ENCODE data around the gene MAPK8IP3.

The MAPK8IP3 gene

DNA sequence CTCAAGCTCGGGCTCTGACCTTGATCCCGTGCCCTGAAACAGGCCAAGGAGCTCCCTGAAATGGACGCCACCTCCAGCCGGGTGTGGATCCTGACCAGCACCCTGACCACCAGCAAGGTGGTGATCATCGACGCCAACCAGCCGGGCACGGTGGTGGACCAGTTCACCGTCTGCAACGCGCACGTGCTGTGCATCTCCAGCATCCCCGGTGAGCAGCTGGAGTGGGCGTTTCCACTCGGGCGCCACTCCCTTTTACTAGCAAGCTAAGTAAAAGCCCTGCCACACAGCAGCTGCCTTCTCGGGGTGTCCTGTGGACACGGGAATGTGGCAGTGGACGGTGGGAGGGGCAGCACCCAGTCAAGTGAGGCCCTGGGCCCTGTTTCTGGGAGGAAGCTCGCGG lies 59.0 kb downstream of the MAPK8IP3 start:
- no peak for DNase-seq

DNA sequence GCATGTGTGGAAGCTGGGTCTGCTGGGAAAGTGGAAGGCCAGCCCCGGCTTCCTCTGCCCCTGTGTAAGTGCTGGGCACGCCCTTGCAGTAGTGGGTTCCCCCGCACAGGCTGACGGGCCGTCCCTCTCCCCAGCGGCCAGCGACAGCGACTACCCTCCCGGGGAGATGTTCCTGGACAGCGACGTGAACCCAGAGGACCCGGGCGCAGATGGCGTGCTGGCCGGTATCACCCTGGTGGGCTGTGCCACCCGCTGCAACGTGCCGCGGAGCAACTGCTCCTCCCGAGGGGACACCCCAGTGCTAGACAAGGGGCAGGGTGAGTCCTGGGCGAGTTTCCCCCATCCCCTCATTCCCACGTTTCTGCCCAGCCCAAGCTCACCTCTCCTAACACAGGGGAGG lies 59.8 kb downstream of the MAPK8IP3 start:
- DNase-seq = no peak

DNA sequence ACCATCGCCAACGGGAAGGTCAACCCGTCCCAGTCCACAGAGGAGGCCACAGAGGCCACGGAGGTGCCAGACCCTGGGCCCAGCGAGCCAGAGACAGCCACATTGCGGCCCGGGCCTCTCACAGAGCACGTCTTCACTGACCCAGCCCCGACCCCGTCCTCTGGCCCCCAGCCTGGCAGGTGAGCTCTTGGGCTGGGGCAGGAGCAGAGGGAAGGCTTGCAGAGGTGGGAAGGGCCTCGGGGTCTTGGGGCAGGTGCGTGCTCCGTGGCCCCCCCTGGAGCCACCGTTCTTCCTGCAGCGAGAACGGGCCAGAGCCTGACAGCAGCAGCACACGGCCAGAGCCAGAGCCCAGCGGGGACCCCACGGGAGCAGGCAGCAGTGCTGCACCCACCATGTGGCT lies 60.2 kb downstream of the MAPK8IP3 start:
- DNase-seq = no peak

DNA sequence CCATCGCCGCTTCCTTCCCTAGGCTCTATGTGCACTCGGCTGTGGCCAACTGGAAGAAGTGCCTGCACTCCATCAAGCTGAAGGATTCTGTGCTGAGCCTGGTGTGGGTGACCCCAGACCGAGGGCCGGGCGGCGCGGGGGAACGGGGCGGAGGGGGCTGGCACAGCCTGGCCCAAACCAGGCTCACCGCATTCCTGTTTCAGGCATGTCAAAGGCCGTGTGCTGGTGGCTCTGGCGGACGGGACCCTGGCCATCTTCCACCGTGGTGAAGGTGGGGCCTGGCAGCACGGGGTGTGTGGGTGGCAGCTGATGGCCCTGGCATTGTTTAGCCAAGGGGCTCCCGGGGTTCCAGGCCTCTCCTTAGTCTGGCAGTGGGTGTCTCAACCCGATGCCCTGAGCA lies 60.7 kb downstream of the MAPK8IP3 start:
- no peak for DNase-seq

DNA sequence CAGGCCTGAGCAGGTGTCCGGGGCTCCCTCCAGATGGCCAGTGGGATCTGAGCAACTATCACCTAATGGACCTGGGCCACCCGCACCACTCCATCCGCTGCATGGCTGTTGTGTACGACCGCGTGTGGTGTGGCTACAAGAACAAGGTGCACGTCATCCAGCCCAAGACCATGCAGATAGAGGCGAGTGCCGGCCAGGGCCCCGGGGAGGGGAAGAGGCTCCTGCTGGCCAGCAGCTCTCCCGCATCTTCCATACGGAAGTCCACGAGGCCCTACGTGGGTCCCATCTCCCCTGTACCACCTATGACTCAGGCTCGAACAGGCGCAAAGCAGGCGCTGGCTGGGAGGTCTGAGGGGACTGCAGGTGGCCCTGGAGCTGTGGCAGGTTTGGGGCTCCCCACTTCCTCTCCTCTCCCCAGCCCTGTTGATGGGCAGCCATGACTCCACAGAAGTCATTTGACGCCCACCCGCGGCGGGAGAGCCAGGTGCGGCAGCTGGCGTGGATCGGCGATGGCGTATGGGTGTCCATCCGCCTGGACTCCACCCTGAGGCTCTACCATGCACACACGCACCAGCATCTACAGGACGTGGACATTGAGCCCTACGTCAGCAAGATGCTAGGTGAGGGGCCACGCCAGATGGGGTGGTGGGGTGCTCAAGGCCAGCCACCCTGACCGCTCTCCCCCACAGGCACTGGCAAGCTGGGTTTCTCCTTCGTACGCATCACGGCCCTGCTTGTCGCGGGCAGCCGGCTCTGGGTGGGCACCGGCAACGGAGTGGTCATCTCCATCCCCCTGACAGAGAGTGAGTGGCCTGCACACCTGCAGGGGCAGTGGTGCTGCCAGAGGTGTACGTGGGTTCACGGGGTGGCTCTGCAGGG lies 61.4 kb downstream of the MAPK8IP3 start:
- DNase-seq = no peak

DNA sequence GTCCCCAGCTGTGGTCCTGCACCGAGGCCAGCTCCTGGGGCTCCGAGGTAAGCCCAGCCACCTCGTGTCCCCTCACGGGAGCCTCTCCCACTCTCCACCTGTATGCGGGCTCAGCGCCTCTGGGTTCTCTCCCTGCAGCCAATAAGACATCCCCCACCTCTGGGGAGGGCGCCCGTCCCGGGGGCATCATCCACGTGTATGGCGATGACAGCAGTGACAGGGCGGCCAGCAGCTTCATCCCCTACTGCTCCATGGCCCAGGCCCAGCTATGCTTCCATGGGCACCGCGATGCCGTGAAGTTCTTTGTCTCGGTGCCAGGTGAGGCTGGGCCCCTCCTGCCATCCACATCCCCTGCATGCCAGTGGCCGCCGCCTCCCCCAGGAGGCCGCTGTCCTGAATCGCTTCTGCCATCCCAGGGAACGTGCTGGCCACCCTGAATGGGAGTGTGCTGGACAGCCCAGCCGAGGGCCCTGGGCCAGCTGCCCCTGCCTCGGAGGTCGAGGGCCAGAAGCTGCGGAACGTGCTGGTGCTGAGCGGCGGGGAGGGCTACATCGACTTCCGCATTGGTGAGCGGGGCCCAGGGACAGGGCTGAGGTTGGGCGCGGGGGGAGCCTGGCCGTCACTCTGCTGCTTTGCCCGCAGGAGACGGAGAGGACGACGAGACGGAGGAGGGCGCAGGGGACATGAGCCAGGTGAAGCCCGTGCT lies 62.2 kb downstream of the MAPK8IP3 start:
- no peak for DNase-seq

DNA sequence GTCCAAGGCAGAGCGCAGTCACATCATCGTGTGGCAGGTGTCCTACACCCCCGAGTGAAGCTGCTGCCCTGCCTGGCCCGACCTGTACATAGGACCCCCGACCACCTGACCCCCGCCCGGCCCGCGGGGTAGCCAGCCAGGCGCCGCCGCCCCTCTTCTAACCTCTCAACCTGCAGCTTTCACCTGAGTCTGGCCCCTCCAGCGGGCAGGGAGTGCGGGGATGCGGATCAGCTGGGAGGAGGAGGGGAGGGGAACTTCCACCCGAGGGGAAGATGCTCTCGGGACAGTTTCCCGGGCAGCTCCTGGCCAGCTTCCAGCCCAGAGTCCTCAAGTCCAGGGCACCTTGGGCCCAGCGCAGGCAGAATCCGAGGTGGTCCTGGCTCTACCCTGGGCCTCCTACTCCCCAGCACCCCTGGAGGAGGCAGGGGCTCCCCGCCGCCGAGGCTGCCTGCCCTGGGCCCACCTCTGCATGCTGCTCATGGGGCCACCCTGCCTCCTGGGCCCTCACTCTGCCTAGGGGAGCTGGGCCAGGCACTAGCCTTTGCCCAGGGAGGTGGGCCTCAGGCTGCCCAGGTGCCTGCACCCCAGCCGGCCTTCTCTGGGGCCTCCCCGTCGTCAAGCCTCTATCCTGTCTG lies 62.9 kb downstream of the MAPK8IP3 start:
- no peak for DNase-seq

DNA sequence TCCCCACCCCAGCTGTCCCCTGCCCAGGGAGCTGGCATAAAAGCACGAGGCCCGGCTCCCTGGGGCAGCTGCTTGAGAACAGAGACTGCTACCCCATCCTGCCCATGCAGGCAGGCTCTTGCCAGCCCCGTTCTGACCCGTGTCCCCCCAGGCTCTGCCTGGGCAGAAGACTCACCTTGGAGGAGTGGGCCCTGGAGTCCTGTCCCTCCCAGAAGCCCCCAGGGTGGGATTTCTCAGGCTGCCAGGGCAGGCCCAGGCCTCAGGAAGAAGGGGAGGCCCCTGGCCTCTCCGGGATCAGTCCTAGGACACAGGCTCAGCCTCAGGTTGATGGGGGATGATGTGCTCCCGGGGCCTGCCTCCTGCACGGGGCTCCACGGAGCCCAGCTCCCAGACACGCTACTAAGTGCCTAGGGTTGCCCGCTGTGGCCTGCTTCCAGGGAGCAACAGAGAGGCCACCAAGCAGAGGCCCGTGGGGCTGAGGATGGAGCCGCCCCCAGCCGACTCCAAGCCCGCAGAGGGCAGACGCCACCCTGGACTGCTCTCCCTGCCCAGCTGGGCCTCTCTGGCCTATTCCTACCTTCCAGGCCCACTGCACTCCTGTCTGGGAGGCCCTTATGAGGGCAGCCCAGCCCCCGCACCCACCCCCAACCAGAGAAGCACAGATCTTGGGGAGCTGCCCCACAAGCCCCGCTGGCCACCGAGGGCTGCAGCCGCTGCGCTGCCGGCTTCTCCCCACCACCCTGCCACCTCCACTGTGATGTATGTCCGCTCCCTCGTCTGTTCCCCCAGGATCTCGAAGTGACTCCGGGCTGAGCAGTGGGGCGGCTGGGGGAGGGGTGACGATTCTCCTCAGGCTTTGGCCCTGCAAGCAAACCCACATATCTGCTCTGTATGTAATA lies 63.7 kb downstream of the MAPK8IP3 start:
- DNase-seq = no peak

DNA sequence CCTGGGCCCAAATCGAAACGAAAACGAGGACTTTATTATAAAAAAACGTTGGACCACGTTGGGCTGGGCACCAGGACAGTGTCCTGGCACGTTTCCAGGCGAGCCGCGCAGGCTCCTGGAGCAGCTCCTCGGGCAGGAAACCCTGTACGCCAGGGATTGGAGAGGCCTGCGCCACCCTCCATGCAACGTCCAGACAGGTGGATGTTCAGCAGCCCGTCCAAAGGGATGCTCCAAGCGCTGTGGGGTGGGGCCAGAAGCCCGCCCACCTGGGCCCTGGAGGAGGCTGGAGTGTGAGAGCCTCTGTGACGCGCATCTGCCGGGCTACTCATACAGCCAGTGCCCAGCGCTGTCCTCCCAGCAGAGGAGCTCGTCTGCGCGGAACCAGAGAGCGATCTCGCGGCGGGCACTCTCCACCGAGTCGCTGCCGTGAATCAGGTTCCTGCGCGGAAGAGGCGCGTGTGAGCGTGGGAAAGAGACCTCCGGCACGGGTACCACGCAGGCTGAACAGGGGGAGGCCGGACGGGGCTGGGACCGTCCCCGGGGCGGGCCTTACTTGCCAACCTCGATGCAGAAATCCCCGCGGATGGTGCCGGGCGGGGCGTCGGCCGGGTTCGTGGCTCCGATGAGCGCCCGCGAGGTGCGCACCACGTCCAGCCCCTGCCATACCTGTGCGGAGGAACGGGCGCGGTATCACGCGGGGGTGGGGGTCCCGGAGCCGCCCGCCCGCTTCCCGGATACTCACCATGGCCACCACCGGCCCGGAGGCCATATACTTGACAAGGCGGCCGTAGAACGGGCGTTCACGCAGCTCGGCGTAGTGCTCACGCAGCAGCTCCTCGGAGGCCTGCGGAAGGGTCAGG lies 64.6 kb downstream of the MAPK8IP3 start:
- peak; percentile 6 to 50 (median 26) for DNase-seq

DNA sequence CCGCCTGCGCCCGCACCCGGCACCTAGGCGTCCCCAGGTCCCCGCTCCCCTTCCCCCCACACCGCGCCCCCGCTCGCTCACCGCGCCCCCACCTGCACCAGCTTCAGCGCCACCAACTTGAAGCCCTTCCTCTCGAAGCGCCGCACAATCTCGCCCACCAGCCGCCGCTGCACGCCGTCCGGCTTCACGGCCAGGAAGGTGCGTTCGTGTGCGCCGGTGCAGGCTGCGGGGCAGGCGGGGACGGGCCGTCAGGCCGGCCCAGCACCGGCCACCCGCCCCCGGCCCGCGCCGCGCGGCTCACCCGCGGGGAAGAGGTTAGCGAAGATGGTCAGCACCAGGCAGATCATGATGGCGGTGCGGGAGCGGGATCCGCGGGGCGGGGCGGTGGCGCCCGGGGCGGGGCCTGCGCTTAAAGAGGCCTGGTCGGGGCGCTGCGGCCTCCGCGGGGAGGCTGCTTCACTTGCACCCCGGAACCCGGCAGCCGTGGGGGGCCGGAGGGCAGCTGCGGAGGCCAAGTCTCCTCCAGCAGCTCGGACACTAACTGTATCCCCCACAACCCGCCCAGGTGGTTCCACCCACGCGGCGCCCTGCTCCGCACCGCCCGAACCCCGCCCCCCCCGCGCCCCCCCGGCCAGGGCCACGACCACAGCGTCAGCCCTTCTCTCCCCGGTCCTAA lies 65.3 kb downstream of the MAPK8IP3 start, which contains the start of gene NME3:
Gene NME3, minus strand, starts transcription at position 356 of the 676 bp plus-strand sequence. Its CDS starts 9 bp downstream, at position 347.
- DNase-seq = peak; percentile 73 to 91 (median 82)

DNA sequence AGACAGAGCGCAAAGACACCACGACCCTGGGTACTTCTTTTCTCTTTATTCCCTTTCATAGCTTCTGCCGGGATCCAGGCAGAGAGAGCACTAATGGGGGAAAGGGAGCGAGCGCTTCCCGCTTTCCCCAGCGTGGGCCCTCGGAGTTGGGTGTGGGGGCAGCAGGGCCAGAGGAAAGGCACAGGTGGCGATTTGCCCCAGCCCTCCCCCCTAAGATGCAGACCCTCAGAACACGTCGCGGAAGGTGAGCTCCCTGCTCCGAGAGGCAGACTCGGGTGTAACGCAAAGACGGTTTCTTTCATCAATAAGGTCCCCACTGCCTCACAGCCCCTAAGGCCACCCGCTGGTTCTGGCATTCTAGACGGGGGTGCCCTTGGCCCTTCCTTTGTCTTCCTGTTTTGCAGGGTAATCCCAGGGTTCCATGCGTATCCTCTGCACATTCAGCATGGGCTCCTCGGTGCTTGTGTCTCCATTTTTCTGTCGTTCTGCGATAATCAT lies 65.9 kb downstream of the MAPK8IP3 start:
- peak in 1 of 4 experiments; percentile 8 for DNase-seq

DNA sequence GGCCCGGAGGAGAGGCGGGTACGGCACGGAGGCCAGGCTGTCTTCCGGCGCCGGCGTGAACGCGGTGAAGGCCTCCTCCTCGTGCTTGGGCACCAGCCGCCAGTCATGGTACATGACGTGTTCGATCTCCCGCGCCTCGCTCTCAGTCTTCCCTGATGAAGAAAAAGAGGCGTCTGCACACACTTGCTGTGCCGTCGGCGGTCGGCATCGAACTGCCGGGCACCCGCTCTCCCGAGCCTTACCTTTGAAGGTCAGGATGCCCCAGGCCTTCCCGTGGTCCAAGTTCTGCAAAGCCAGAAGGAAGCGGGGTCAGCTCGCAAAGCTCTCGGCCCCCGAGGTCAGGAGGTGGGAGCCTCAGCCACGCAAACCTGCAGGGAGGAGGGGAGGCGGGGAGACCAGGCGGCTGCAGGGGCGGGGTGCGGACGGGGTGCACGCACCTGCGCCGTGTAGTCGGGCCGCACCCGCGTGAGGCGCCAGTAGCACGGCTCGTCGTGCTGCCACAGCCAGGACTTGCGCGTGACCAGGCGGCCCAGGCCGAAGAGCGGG lies 66.4 kb downstream of the MAPK8IP3 start, which contains the start of gene EME2:
Gene EME2, plus strand, starts transcription at position 449 of the 546 bp plus-strand sequence. CDS start 418 bp downstream, outside the sequence.
- peak; percentile 1 to 61 (median 42) for DNase-seq

DNA sequence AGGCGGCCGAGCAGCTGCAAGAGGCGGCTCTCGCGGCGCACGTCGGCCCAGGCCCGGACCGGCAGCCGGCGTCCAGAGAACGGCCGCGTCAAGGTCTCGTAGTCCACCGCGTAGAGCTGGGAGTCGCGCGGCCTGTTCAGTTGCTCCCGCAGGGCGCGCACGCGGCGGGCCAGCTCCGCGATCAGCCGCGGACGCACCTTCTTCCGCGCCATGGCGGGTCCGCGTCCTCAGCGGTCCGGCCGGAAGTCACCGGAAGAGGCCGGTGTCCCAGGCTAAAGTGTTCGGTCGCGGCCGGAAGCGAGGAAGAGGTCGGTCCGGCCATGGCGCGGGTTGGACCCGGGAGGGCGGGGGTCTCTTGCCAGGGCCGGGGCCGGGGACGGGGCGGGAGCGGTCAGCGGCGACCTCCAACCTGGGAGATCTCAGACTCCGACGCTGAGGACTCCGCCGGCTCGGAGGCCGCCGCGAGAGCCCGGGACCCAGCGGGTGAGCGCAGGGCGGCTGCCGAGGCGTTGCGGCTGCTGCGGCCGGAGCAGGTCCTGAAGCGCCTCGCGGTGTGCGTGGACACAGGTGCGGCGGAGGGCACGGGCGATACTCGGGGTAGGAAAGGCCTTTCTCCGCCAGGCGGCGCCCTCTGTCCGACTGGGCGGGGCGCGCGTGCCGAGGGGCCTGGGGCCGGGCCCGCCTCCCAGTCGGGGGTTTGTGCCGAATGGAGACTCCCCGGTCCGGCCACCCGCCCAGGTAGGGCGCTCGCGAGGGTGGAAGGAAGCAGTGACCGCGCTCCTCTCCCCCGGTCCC lies 67.1 kb downstream of the MAPK8IP3 start, which contains the start of gene MRPS34:
Gene MRPS34, minus strand, starts transcription at position 227 of the 795 bp plus-strand sequence. Its CDS starts 15 bp downstream, at position 212.
- DNase-seq = peak; percentile 88 to 95 (median 92)

DNA sequence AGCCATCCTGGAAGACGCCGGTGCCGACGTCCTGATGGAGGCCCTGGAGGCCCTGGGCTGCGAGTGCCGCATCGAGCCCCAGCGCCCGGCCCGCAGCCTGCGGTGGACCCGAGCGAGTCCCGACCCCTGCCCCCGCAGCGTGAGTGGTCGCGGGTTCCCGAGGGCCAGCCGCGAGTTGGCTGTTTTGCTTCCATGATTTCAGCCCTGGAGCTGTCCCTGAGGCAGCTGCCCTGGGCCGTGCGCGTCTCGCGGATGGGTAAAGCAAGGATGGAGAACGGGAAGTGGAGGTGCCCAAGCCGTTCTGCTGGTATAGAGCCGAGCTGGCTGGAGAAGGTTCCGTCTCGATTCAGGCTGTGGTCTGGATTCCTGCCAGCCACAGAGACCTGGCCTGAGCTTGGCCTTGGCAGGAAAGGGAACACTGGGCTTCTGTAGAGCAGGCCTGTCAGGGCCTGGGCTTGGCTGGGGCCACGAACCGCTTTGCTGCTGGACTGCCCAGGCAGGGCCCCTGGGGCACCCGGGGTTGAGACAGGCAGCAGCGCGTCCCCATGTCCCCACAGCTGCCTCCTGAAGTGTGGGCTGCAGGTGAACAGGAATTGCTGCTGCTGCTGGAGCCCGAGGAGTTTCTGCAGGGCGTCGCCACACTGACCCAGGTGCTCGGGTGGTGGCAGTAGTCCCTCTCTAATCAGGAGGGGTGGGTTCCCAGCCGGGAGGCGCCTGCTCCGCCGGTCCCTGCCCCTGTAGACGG lies 67.9 kb downstream of the MAPK8IP3 start:
- DNase-seq = peak; percentile 50 to 80 (median 68)

DNA sequence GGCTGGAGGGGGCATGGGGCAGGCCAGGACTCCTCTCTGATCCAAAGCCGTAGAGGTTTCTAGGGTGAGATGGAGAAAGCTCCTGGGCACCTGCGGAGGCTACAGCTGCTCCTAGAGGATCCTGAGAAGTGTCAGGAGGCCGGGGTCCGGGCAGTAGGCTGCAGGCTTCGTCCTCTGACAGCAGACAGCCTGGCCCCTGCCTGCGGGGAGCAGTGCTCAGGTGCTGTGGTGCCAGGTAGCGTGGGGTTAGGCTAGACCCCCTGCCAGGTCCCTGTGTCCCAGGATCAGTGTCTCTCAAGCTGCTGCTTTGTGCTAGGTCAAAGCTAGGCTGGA lies 68.4 kb downstream of the MAPK8IP3 start:
- DNase-seq = no peak

DNA sequence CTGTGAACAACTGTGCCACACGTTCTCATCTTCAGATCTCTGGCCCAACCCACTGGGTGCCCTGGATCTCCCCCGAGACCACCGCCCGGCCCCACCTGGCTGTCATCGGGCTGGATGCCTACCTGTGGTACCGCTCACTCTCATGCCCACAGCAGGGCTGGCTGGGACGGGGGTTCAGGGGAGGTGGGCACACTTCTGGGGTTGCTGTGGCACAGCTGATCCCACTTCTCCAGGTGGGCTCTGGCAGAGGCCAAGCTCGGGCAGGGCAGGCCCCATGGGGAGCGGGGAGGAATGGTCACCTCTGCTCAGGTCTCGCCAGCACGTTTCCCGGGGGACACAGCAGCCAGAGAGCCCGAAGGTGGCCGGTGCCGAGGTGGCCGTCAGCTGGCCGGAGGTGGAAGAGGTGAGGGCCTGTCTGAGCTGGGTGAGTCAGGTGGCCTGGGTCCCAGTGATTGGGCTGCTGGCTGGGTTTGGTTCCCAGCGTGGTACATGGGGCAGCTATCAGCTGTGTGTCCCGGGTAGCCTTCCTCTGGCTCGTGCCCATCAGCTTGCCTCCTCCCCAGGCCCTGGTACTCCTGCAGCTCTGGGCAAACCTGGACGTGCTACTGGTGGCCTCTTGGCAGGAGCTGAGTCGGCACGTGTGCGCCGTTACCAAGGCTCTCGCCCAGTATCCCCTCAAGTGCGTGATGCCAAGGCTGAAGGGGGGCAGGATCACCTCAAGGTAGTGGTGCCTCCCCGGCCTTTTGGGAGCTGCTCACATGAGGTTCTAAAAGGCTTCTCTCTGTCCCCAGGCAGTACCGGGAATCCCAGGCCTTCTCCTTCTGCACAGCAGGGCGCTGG lies 69.2 kb downstream of the MAPK8IP3 start:
- no peak for DNase-seq

Data from suppressor macrophage (primary cell).